Adipocyte (in vitro differentiated cells): ENCODE measurements around the gene KCNMA1.
A peak's percentile ranks its signal among the peaks of the same experiment; 100 is the strongest.
"Not testable (repeated sequence)": the region's sequence is repeated elsewhere in the genome, so short reads cannot be mapped to it uniquely, and the experiment has no call there.

ENCODE experiments used
- DNase-seq: peaks from one replicate; pipeline ENCODE4 v3.0.0-alpha.2; 2015; ENCODE audit warnings: low read depth
- H3K27me3 ChIP-seq: replicated peaks from 2 replicates; pipeline ENCODE4 v1.7.0; 2013; ENCODE audit warnings: mild to moderate bottlenecking, low read length, moderate library complexity; ENCODE audit not compliant: control insufficient read depth, insufficient read depth
- H3K36me3 ChIP-seq: 2 replicates; pipeline ENCODE4 v1.7.0; 2013; ENCODE audit warnings: low read length, mild to moderate bottlenecking, moderate library complexity; ENCODE audit not compliant: control insufficient read depth, insufficient read depth, severe bottlenecking
- H3K4me1 ChIP-seq: 2 replicates; pipeline ENCODE4 v1.7.0; 2013; ENCODE audit warnings: mild to moderate bottlenecking, low read length, moderate library complexity; ENCODE audit not compliant: control insufficient read depth, insufficient read depth
- H3K4me3 ChIP-seq: 2 replicates; pipeline ENCODE4 v1.7.0; 2013; ENCODE audit warnings: mild to moderate bottlenecking, low read length, moderate library complexity
- H3K9ac ChIP-seq: 2 replicates; pipeline ENCODE4 v1.7.0; 2013; ENCODE audit warnings: mild to moderate bottlenecking, low read length, moderate library complexity
- H3K9me3 ChIP-seq: 2 replicates; pipeline ENCODE4 v1.7.0; 2013; ENCODE audit warnings: mild to moderate bottlenecking, low read length, moderate library complexity; ENCODE audit not compliant: control insufficient read depth

Gene KCNMA1

GRCh38 chr10:77661100-77661499 is 23.5 kb upstream of the KCNMA1 start:
- Histone ChIP-seq H3K4me1 (no peaks in the 10 kb centered on the region), H3K27me3 (no peaks in the 10 kb centered on the region), H3K36me3 (no peaks in the 10 kb centered on the region), H3K4me3 (no peak overlapping the region), H3K9ac (no peak overlapping the region), H3K9me3 (peaks cover 29% of the 10 kb centered on the region)
- DNase-seq, result no peak

DNA sequence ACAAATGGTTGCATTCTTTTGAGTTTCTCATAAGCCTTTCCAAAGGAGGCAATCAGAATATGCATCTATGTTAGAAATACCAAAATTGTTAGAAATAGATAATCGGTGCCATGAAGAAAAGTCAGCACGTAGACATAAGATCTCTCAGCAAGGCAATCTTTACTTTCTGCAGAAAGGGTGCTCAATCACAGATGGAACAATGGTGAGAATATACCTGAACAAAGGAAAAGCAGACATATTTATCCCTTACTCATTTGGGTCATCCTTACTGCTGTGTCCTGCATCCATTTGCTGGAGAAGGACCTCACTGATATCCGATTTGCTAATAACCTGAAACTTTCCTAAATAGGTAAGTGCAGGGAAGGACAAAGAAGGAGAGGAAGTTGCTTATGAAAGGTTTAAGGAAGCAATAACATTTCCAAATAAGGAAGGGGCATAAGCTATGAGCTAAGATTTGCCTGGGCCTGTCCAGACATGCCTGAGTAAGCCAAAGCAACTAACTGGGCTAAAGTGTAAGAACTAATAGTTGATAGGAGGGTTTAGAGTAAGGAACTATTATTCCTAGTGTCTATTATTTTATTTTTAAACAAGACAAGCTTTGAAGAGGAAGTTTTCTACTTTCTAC is 21.6 kb upstream of the KCNMA1 start:
- not testable (repeated sequence) for DNase-seq, H3K27me3 ChIP-seq, H3K4me1 ChIP-seq, H3K9ac ChIP-seq, H3K36me3 ChIP-seq
- Histone ChIP-seq H3K4me3 (peak overlapping the region; percentile 40), H3K9me3 (peaks cover 34% of the 10 kb centered on the region)

DNA sequence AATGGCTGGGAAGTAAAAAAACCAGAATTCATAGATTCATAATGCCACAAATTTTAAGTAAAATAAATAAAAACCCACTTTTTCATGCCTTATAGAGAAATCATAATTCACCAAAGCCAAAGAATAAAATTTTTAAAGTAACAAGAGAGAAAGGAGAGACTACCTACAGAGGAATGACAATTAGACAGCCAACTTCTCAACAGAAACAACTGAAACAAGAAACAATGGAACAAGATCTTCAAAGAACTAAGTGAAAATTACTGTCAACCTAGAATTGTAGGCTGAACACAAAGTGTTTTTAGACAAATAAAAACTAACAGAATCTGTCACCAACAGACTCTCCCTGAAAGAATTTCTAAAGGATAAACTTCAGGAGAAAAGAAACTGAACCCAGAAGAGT is 15.6 kb upstream of the KCNMA1 start:
- no peak for DNase-seq
- H3K4me3 ChIP-seq, result no peak overlapping the region
- H3K4me1 ChIP-seq, result no peaks in the 10 kb centered on the region
- no peaks in the 10 kb centered on the region for H3K27me3 ChIP-seq
- peaks cover 38% of the 10 kb centered on the region for H3K9me3 ChIP-seq
- no peak overlapping the region for H3K9ac ChIP-seq
- no peaks in the 10 kb centered on the region for H3K36me3 ChIP-seq

DNA sequence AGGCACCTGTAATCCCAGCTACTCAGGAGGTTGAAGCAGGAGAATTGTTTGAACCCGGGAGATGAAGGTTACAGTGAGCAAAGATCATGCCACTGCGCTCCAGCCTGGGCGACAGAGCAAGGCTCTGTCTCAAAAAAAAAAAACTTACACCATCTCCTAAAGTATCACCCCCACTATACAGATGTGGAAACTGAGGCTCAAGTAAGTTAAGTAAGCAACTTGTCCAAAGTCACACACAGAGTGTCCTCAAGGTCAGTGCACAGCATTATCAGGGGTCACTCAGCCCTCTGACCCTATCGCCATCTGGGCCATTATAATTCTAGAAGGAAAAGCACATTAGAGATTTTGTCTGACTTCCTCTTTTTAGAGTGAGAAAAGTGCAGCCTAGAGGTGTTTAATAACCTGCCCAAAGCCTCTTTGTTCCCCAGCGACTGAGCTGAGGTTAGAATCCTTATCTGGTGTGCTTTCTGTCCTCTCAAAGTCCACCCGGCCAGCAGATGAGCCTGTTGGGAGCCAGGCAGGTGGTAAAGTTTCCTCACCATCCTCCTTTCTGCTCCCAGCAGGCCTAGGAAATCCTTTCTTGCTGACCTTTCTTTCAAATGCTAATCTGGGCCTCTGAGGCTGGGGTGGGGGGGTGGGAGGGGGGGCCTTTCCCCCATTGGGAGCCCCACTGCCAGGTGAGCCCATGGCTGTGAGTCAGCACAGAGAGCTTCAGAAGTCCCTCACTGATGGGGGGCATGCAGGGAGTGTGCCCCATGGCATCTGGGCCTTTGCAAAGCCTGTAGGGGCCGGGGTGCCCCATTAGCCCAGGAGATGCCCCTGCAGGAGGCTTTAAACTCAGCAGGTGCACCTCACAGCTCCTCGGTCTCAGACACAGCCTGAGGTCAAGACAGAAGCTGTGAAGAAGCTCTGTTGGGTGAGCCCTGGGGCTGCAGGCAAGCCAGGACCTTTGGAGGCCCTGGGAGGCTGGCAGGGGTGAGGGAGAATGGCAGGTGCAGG is 12.0 kb upstream of the KCNMA1 start:
- no peak for DNase-seq
- no peak overlapping the region for H3K4me3 ChIP-seq

DNA sequence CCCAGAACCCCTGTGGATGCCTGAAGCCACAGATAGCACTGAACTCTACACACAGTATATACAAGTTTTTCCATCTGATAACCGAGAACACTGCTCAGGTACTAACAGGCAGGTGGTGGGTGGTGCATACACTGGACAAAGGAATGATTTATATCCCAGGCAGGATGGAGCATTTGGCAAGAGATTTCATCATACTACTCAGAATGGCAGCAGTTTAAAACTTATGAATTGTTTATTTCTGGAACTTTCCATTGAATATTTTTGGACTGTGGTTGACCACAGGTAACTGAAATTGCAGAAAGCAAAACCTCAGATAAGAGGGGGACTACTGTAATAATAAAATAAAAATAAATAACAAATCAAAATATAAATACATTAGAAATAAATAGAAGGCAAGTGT is 10.9 kb upstream of the KCNMA1 start:
- no peaks in the 10 kb centered on the region for H3K36me3 ChIP-seq
- H3K9me3 ChIP-seq, result peaks cover 18% of the 10 kb centered on the region
- H3K27me3 ChIP-seq, result peaks cover 17% of the 10 kb centered on the region
- H3K9ac ChIP-seq, result no peak overlapping the region
- peaks cover 5% of the 10 kb centered on the region for H3K4me1 ChIP-seq
- no peak overlapping the region for H3K4me3 ChIP-seq
- no peak for DNase-seq

More for the DNA sequence above, 12.0 kb upstream of the KCNMA1 start:
- Histone ChIP-seq H3K36me3 (no peaks in the 10 kb centered on the region), H3K9me3 (peaks cover 26% of the 10 kb centered on the region), H3K9ac (no peak overlapping the region), H3K4me1 (no peaks in the 10 kb centered on the region), H3K27me3 (peaks cover 17% of the 10 kb centered on the region)

DNA sequence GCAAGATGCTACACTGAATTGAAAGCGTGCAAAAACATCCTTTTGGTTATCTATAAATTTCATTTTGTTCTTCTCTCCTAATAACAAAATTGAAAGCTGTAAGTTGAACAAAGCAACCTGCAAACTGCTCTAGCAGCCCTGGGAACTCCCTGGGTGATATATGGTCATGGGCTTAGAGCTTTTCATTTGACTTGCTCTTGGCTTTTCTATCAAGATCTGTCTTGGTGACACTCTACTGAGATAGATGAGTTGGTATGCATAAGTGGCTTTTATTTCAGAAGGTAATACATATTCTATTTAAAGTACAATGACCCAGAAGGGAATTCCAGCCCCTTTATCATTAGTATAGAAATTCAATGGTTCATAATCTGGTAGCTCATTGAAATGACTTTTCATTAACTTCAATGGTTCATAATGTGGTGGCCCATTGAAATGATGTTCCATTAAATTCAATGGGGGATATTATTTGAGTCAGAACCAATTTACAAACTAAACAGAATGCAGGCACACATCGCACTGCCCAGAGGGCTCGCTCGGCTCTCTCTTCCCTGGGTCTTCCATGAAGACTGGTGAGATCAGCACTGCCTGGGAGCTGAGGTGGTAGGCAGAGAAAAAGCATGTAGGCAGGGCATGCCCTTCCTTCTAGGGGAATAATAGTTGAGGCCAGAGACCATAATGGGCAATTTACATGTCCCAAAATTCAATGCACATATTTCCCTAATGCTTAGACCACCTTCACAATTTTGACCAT is 10.1 kb upstream of the KCNMA1 start:
- Histone ChIP-seq H3K9ac (no peak overlapping the region), H3K4me1 (peaks cover 5% of the 10 kb centered on the region), H3K27me3 (peaks cover 17% of the 10 kb centered on the region), H3K36me3 (no peaks in the 10 kb centered on the region), H3K9me3 (peaks cover 10% of the 10 kb centered on the region), H3K4me3 (no peak overlapping the region)
- no peak for DNase-seq

- Histone ChIP-seq H3K27me3 (peaks cover 17% of the 10 kb centered on the region), H3K36me3 (no peaks in the 10 kb centered on the region), H3K9ac (no peak overlapping the region), H3K4me3 (no peak overlapping the region), H3K4me1 (peaks cover 5% of the 10 kb centered on the region), H3K9me3 (no peaks in the 10 kb centered on the region)
- DNase-seq, result no peak
These were observed 7.1 kb upstream of the KCNMA1 start for GRCh38 chr10:77644557-77645243.

DNA sequence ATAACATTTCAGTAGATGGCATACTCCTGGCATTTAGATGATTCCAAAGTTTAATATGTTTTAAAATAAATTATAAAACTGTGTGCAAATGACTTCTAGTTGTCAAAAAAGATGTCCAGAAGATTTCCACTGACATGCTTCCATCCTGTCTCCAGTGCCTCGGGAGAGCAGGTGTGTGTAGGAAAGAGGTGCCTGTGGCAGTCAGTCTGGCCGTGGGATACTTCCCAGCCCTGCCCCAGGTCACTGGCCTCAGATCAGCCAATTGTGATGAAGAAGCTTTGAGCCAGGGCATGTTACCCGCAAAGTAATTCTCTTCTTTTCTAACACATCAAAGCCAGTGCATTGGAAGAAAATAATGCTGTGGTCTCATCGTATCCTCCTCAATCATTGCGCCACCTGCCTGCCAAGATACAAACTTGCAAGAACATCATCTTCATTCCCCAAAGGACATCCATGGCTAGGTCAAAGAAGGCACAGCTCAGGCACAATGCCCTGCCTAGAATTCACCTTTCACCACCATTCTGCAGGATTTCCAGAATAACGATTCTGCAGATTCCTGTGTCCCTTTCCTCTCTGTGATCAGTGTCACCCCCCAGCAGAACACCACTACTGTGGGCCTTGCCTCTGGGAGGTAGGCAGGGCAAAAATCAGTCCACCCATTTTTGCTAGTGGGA is 6.3 kb upstream of the KCNMA1 start:
- Histone ChIP-seq H3K36me3 (no peaks in the 10 kb centered on the region), H3K4me1 (peaks cover 5% of the 10 kb centered on the region), H3K27me3 (peaks cover 20% of the 10 kb centered on the region), H3K9ac (no peak overlapping the region), H3K9me3 (no peaks in the 10 kb centered on the region), H3K4me3 (no peak overlapping the region)
- DNase-seq, result peak; percentile 78

GRCh38 chr10:77641788-77642397 is 4.3 kb upstream of the KCNMA1 start:
- H3K4me3 ChIP-seq, result no peak overlapping the region
- peak; percentile 96 for DNase-seq
- no peaks in the 10 kb centered on the region for H3K36me3 ChIP-seq
- peaks cover 13% of the 10 kb centered on the region for H3K27me3 ChIP-seq
- H3K9ac ChIP-seq, result no peak overlapping the region
- no peaks in the 10 kb centered on the region for H3K9me3 ChIP-seq
- H3K4me1 ChIP-seq, result peaks cover 8% of the 10 kb centered on the region

- Histone ChIP-seq H3K9ac (no peak overlapping the region), H3K9me3 (no peaks in the 10 kb centered on the region), H3K36me3 (no peaks in the 10 kb centered on the region), H3K4me3 (no peak overlapping the region), H3K4me1 (peaks cover 11% of the 10 kb centered on the region), H3K27me3 (peaks cover 8% of the 10 kb centered on the region)
- peak; percentile 32 for DNase-seq
These were observed 3.7 kb upstream of the KCNMA1 start for GRCh38 chr10:77641344-77641743.
